B cell (primary cell): Measurements from ENCODE around the gene SPOCK1. TPM values are rescaled to one million over a fixed set of nuclear protein-coding genes. Genes with fewer than 3 reads are reported as not detected.

Experiments used
- ATAC-seq: fragments of 200-7000 bp; cut with Tn5 transposase; one replicate; pipeline ENCODE4 v1.10.0; 2021; ENCODE audit warnings: low read depth, mild to moderate bottlenecking, moderate number of reproducible peaks, moderate library complexity
- CTCF ChIA-PET: fragments of 350-600 bp; sonication (Branson Sonifier 250); formaldehyde crosslinking; loops from one replicate; lab custom pipeline; 2021; ENCODE audit warnings: antibody characterized with exemption, inconsistent platforms; lab: Charles Lee
- POLR2A ChIA-PET: fragments of 350-600 bp; sonication (Branson Sonifier 250); formaldehyde crosslinking; loops from one replicate; lab custom pipeline; 2021; ENCODE audit warnings: antibody characterized with exemption; lab: Charles Lee
- DNase-seq: peaks from one replicate; pipeline ENCODE4 v3.0.0; 2013
- H2AFZ ChIP-seq: 2 replicates; pipeline ENCODE4 v1.6.1; 2012; ENCODE audit warnings: mild to moderate bottlenecking, low read depth, low read length; ENCODE audit not compliant: insufficient read depth, poor library complexity, severe bottlenecking
- H3K27ac ChIP-seq, 2 donors: 1 replicate in 1 of 2; 2 replicates in 1 of 2; pipeline ENCODE4 v1.5.1; 2012 to 2013; ENCODE audit warnings: low read length in 2 of 2, mild to moderate bottlenecking in 2 of 2, moderate library complexity in 1 of 2
- H3K27me3 ChIP-seq, 4 experiments: fragments of 200-600 bp in 1 of 4; sonication (generic) in 1 of 4; replicated peaks in 1 of 4; 1 replicate in 2 of 4; 2 replicates in 2 of 4; pipeline versions ENCODE4 v1.6.1 to v1.7.0; 2013 to 2016; ENCODE audit warnings: low read length in 3 of 4, mild to moderate bottlenecking in 2 of 4, mixed read lengths in 1 of 4, moderate library complexity in 1 of 4; ENCODE audit not compliant: insufficient read depth in 4 of 4, control insufficient read depth in 3 of 4; ENCODE audit errors: control extremely low read depth in 1 of 4
- H3K36me3 ChIP-seq, 2 experiments: replicated peaks in 1 of 2; 1 replicate in 1 of 2; 2 replicates in 1 of 2; pipeline versions ENCODE4 v1.6.1 to v1.7.1; 2013; ENCODE audit warnings: low read length in 1 of 2; ENCODE audit not compliant: insufficient read depth in 2 of 2, control insufficient read depth in 1 of 2; ENCODE audit errors: control extremely low read depth in 1 of 2, extremely low read depth in 1 of 2
- H3K4me1 ChIP-seq, 2 donors: fragments of 200-600 bp in 1 of 2; sonication (generic) in 1 of 2; 1 replicate in 1 of 2; 2 replicates in 1 of 2; pipeline versions ENCODE4 v1.5.1 to v1.6.1; 2013 to 2017; ENCODE audit warnings: low read length in 2 of 2; ENCODE audit not compliant: control insufficient read depth in 2 of 2, insufficient read depth in 2 of 2
- H3K4me2 ChIP-seq: replicated peaks from 2 replicates; pipeline ENCODE3; 2012; ENCODE audit warnings: mild to moderate bottlenecking, low read depth, low read length; ENCODE audit not compliant: poor library complexity, severe bottlenecking
- H3K4me3 ChIP-seq, 5 experiments: fragments of 200-600 bp in 1 of 5; sonication (generic) in 1 of 5; 1 replicate in 3 of 5; 2 replicates in 2 of 5; pipeline versions ENCODE4 v1.5.1 to v1.7.0; 2011 to 2016; ENCODE audit warnings: low read length in 4 of 5, mild to moderate bottlenecking in 4 of 5, low read depth in 2 of 5, control low read depth in 1 of 5, moderate library complexity in 1 of 5; ENCODE audit not compliant: insufficient read depth in 1 of 5; ENCODE audit errors: control extremely low read depth in 1 of 5, extremely low read depth in 1 of 5
- H3K79me2 ChIP-seq: fragments of 200-600 bp; sonication (generic); one replicate; pipeline ENCODE4 v1.6.0; 2016; ENCODE audit warnings: low read length; ENCODE audit not compliant: control insufficient read depth, insufficient read depth
- H3K9ac ChIP-seq: fragments of 200-600 bp; sonication (generic); 2 replicates; pipeline ENCODE4 v1.6.1; 2017; ENCODE audit warnings: mild to moderate bottlenecking, low read length, moderate library complexity
- H3K9me3 ChIP-seq, 3 donors: one replicate each; pipeline versions ENCODE4 v1.6.1 to v1.7.1; 2013; ENCODE audit warnings: low read length in 2 of 3; ENCODE audit not compliant: control insufficient read depth in 2 of 3, insufficient read depth in 1 of 3; ENCODE audit errors: control extremely low read depth in 1 of 3
- H4K20me1 ChIP-seq: 2 replicates; pipeline ENCODE4 v1.6.0; 2012; ENCODE audit warnings: mild to moderate bottlenecking, low read length; ENCODE audit not compliant: insufficient read depth, control insufficient read depth, poor library complexity, severe bottlenecking
- H3K27ac Mint-ChIP-seq: one replicate; pipeline ENCODE4 v1.8.0; 2021; ENCODE audit warnings: mixed read lengths
- H3K27me3 Mint-ChIP-seq: one replicate; pipeline ENCODE4 v1.8.0; 2021; ENCODE audit warnings: mixed read lengths
- H3K4me1 Mint-ChIP-seq: one replicate; pipeline ENCODE4 v1.8.0; 2021; ENCODE audit warnings: mixed read lengths
- H3K4me3 Mint-ChIP-seq: one replicate; pipeline ENCODE4 v1.8.0; 2021; ENCODE audit warnings: mixed read lengths
- H3K9me3 Mint-ChIP-seq: one replicate; pipeline ENCODE4 v1.8.0; 2022; ENCODE audit warnings: mixed read lengths; ENCODE audit not compliant: insufficient read depth
- CTCF ChIP-seq: fragments of 200-600 bp; IDR thresholded peaks from one replicate; pipeline ENCODE4 v1.8.0; 2022; ENCODE audit warnings: antibody characterized with exemption, mild to moderate bottlenecking
- EZH2 ChIP-seq: IDR thresholded peaks from 2 replicates; pipeline ENCODE4 v1.6.1; 2012; ENCODE audit warnings: borderline replicate concordance, low read depth, mild to moderate bottlenecking, moderate library complexity, low read length; ENCODE audit not compliant: insufficient read depth, poor library complexity, severe bottlenecking
- WGBS: methylation state at CpG from one replicate; pipeline ENCODE4 v1.1.5; 2013; ENCODE audit warnings: missing lambda C conversion rate; ENCODE audit not compliant: insufficient coverage; 5-methylcytosine and 5-hydroxymethylcytosine counted together
- intact Hi-C: fragments of 100-400 bp; cut with micrococcal nuclease; formaldehyde crosslinking; loops from one replicate; pipeline ENCODE4 v1.10.0; 2022
- polyA plus RNA-seq: library from polyadenylated mRNA; depleted of rRNA; stranded (reverse); fragments of >200 nt; gene quantifications from 2 replicates; pipeline ENCODE4 v1.2.3, GENCODE V29; 2012
- total RNA-seq, 2 donors: library from RNA; stranded (reverse); fragments of 120-200 nt in 1 of 2; gene quantifications; 1 replicate in 1 of 2; 2 replicates in 1 of 2; pipeline versions ENCODE4 v1.2.3 to v1.2.4, GENCODE V29; 2013 to 2022

SPOCK1 gene
- total and polyA plus RNA-seq, 2 donors (not counting 1 experiment from before 2014, with no cell fraction given): not detected

GRCh38 chr5:137134920-137135532, 364.1 kb downstream of the SPOCK1 start:
- no peaks in the 10 kb centered on the region for H3K9me3 Mint-ChIP-seq
- Histone ChIP-seq H4K20me1 (no peaks in the 10 kb centered on the region), H3K27me3 (no peaks in the 10 kb centered on the region), H3K9me3 (no peaks in the 10 kb centered on the region), H2AFZ (no peak overlapping the region), H3K4me2 (no peak overlapping the region), H3K4me3 (no peak overlapping the region), H3K9ac (no peak overlapping the region), H3K4me1 (no peaks in the 10 kb centered on the region), H3K27ac (no peak overlapping the region), H3K36me3 (no peaks in the 10 kb centered on the region), H3K79me2 (no peaks in the 10 kb centered on the region)
- no peaks in the 10 kb centered on the region for H3K4me1 Mint-ChIP-seq
- intact Hi-C loops: no loop called here
- no peak overlapping the region for H3K27ac Mint-ChIP-seq
- no peak overlapping the region for H3K4me3 Mint-ChIP-seq
- peaks cover 2% of the 10 kb centered on the region for H3K27me3 Mint-ChIP-seq
- TF ChIP-seq CTCF (no peak), EZH2 (no peak)
- ATAC-seq: no peak
- ChIA-PET POLR2A (no interaction called here), CTCF (no interaction called here)
- WGBS: 81% methylated on average over 2 of the region's 7 CpGs
- no peak for DNase-seq

- Histone ChIP-seq H3K9ac (no peak overlapping the region), H3K4me3 (no peak overlapping the region), H3K9me3 (no peaks in the 10 kb centered on the region), H3K36me3 (no peaks in the 10 kb centered on the region), H3K4me1 (no peaks in the 10 kb centered on the region), H3K4me2 (no peak overlapping the region), H3K27ac (no peak overlapping the region), H3K27me3 (peaks cover 0 to 2% (median 0%) of the 10 kb centered on the region in 4 experiments), H2AFZ (no peak overlapping the region), H4K20me1 (no peaks in the 10 kb centered on the region), H3K79me2 (no peaks in the 10 kb centered on the region)
- Mint-ChIP-seq H3K27me3 (no peaks in the 10 kb centered on the region), H3K4me3 (no peak overlapping the region), H3K9me3 (no peaks in the 10 kb centered on the region), H3K27ac (no peak overlapping the region), H3K4me1 (no peaks in the 10 kb centered on the region)
- no CpG with 5 or more reads among the region's 2 CpGs for WGBS
- DNase-seq: no peak
- POLR2A ChIA-PET: no interaction called here
- intact Hi-C loops: no loop called here
- TF ChIP-seq CTCF (no peak), EZH2 (no peak)
- CTCF ChIA-PET: no interaction called here
- no peak for ATAC-seq
Measured at GRCh38 chr5:137129886-137130680, 369.0 kb downstream of the SPOCK1 start.
